Measurements from ENCODE around the gene LRTM2. TPM values are rescaled to one million over a fixed set of nuclear protein-coding genes. Genes with fewer than 3 reads are reported as not detected.

LRTM2 gene
- total RNA-seq, 3 donors from 2014 or later (not counting 1 experiment from before 2014, with no cell fraction given) = not detected

- H3K4me3 Mint-ChIP-seq = no peak overlapping the region
- peaks cover 18 to 19% of the 10 kb centered on the region in 2 donors for H3K27me3 Mint-ChIP-seq (ENCODE audit: low read depth in 2 of 2)
- H3K27ac Mint-ChIP-seq = no peak overlapping the region
- Histone ChIP-seq H3K27ac (ENCODE audit: low read length) (no peak overlapping the region), H3K36me3 (ENCODE audit: control insufficient read depth, insufficient read depth, low read length) (no peaks in the 10 kb centered on the region), H3K27me3 (ENCODE audit: control insufficient read depth, insufficient read depth, low read length) (peaks cover 6% of the 10 kb centered on the region), H3K4me3 (ENCODE audit: low read length) (no peak overlapping the region), H3K4me1 (ENCODE audit: control insufficient read depth, insufficient read depth, low read length) (no peaks in the 10 kb centered on the region), H3K9me3 (ENCODE audit: control insufficient read depth, insufficient read depth, low read length) (no peaks in the 10 kb centered on the region)
- intact Hi-C loops (cut with micrococcal nuclease) = no loop called here
- WGBS (ENCODE audit: insufficient coverage) = 88% methylated on average over 9 of the region's 10 CpGs
- no peaks in the 10 kb centered on the region for H3K9me3 Mint-ChIP-seq
- no peaks in the 10 kb centered on the region for H3K36me3 Mint-ChIP-seq
- TF ChIP-seq CTCF (IDR thresholded peaks at IDR 0.05) = no peak
- no peak for DNase-seq
- ATAC-seq = no peak
- peaks cover 0 to 4% of the 10 kb centered on the region in 2 donors for H3K4me1 Mint-ChIP-seq
Measured at GRCh38 chr12:1833596-1834028, 13.2 kb downstream of the LRTM2 start.

GRCh38 chr12:1834186-1834925, 14.0 kb downstream of the LRTM2 start:
- Histone ChIP-seq H3K27ac (ENCODE audit: low read length) (no peak overlapping the region), H3K9me3 (ENCODE audit: control insufficient read depth, insufficient read depth, low read length) (no peaks in the 10 kb centered on the region), H3K36me3 (ENCODE audit: control insufficient read depth, insufficient read depth, low read length) (no peaks in the 10 kb centered on the region), H3K27me3 (ENCODE audit: control insufficient read depth, insufficient read depth, low read length) (peaks cover 6% of the 10 kb centered on the region), H3K4me3 (ENCODE audit: low read length) (no peak overlapping the region), H3K4me1 (ENCODE audit: control insufficient read depth, insufficient read depth, low read length) (no peaks in the 10 kb centered on the region)
- Mint-ChIP-seq H3K4me1 (peaks cover 0 to 4% of the 10 kb centered on the region in 2 donors), H3K36me3 (no peaks in the 10 kb centered on the region), H3K27me3 (ENCODE audit: low read depth in 2 of 2) (peaks cover 17 to 18% of the 10 kb centered on the region in 2 donors), H3K27ac (no peak overlapping the region), H3K9me3 (no peaks in the 10 kb centered on the region), H3K4me3 (no peak overlapping the region)
- 87% methylated on average over 34 of the region's 34 CpGs for WGBS (ENCODE audit: insufficient coverage)
- no peak for DNase-seq
- ATAC-seq = no peak
- no peak for TF ChIP-seq CTCF (IDR thresholded peaks at IDR 0.05)
- intact Hi-C loops (cut with micrococcal nuclease) = no loop called here

- ATAC-seq (no peak), DNase-seq (no peak)
- peaks cover 16 to 18% of the 10 kb centered on the region in 2 donors for H3K27me3 Mint-ChIP-seq (ENCODE audit: low read depth in 2 of 2)
- H3K4me1 Mint-ChIP-seq = peaks cover 0 to 4% of the 10 kb centered on the region in 2 donors
- Histone ChIP-seq H3K9me3 (ENCODE audit: control insufficient read depth, insufficient read depth, low read length) (no peaks in the 10 kb centered on the region), H3K4me1 (ENCODE audit: control insufficient read depth, insufficient read depth, low read length) (no peaks in the 10 kb centered on the region), H3K27me3 (ENCODE audit: control insufficient read depth, insufficient read depth, low read length) (peaks cover 6% of the 10 kb centered on the region), H3K27ac (ENCODE audit: low read length) (no peak overlapping the region), H3K4me3 (ENCODE audit: low read length) (no peak overlapping the region), H3K36me3 (ENCODE audit: control insufficient read depth, insufficient read depth, low read length) (no peaks in the 10 kb centered on the region)
- H3K27ac Mint-ChIP-seq = no peak overlapping the region
- H3K4me3 Mint-ChIP-seq = no peak overlapping the region
- H3K36me3 Mint-ChIP-seq = no peaks in the 10 kb centered on the region
- no peak for TF ChIP-seq CTCF (IDR thresholded peaks at IDR 0.05)
- no peaks in the 10 kb centered on the region for H3K9me3 Mint-ChIP-seq
- WGBS (ENCODE audit: insufficient coverage) = 84% methylated on average over 22 of the region's 22 CpGs
- intact Hi-C loops (cut with micrococcal nuclease) = no loop called here
Measured at GRCh38 chr12:1835211-1836131, 15.1 kb downstream of the LRTM2 start.
